ENCODE results near the gene NRARP. TPM values are rescaled to one million over a fixed set of nuclear protein-coding genes. Genes with fewer than 3 reads are reported as not detected.

NRARP gene
- total and polyA plus RNA-seq, 2 of the 13 experiments (the other 11 are each of a cell fraction or from before 2014, with no cell fraction given) = 0.22 to 0.46 TPM

GRCh38 chr9:137298401-137299202, 3.5 kb downstream of the NRARP start:
- Histone ChIP-seq H3K36me3 (replicated peaks in 1 of 2; ENCODE audit: control insufficient read depth in 1 of 2, insufficient read depth in 2 of 2, low read length in 2 of 2) (no peaks in the 10 kb centered on the region), H3K9ac (ENCODE audit: insufficient read depth, low read depth, low read length) (no peak overlapping the region), H3K4me1 (ENCODE audit: insufficient read depth, low read length) (peaks cover 73% of the 10 kb centered on the region), H3K4me2 (ENCODE audit: low read depth, low read length) (peak overlapping the region; percentile 63), H3K4me3 (replicated peaks in 1 of 3; ENCODE audit: insufficient read depth in 1 of 3, low read depth in 2 of 3, low read length in 3 of 3) (peak overlapping the region in 2 of 3 experiments; percentile 8 to 48; a peak in 1 of 6 replicates), H3K9me3 (ENCODE audit: low read length) (no peaks in the 10 kb centered on the region), H2AFZ (ENCODE audit: low read length) (no peak overlapping the region), H3K27ac (ENCODE audit: extremely low read length, insufficient read depth, low read length) (no peak overlapping the region), H3K79me2 (ENCODE audit: insufficient read depth, low read length) (no peaks in the 10 kb centered on the region), H4K20me1 (ENCODE audit: insufficient read depth, low read length) (no peaks in the 10 kb centered on the region), H3K27me3 (ENCODE audit: control insufficient read depth in 1 of 2, insufficient read depth in 2 of 2, low read length in 2 of 2) (peaks cover 8 to 53% of the 10 kb centered on the region in 2 experiments; a peak in 4 of 5 replicates)
- in situ Hi-C loops (cut with HindIII; ENCODE audit: extremely low pct_ligation_motif_present, low pct_unique_long_range_greater_than_20kb) = no loop called here
- intact Hi-C loops (cut with micrococcal nuclease; ENCODE audit: unreplicated experiment) = no loop called here
- DNase-seq (ENCODE audit: low spot score) = no peak
- TF ChIP-seq PHF20 (CRISPR knock-in tag; IDR thresholded peaks at IDR 0.05) (no peak), SALL1 (CRISPR knock-in tag; IDR thresholded peaks at IDR 0.05) (0 out of 2 replicates have a peak, but pooled peaks have one; percentile 8), HNRNPLL (IDR thresholded peaks at IDR 0.05; ENCODE audit: low read depth, low read length, poor library complexity, severe bottlenecking) (peak; percentile 90), ZNF678 (CRISPR knock-in tag; IDR thresholded peaks at IDR 0.05) (0 out of 2 replicates have a peak, but pooled peaks have one; percentile 35), NR2F6 (IDR thresholded peaks at IDR 0.05) (no peak), NR2F6 (CRISPR knock-in tag; IDR thresholded peaks at IDR 0.05) (0 out of 2 replicates have a peak, but pooled peaks have one; percentile 2), FOXA1 (IDR thresholded peaks at IDR 0.05) (no peak), FOXA1 (CRISPR knock-in tag; IDR thresholded peaks at IDR 0.05) (0 out of 2 replicates have a peak, but pooled peaks have one; percentile 22), HMGXB4 (CRISPR knock-in tag; IDR thresholded peaks at IDR 0.05; ENCODE audit: borderline replicate concordance in 1 of 2, low read depth in 1 of 2) (0 out of 4 replicates have a peak, but pooled peaks of 1 of the 2 experiments have one; percentile 25), PHF21A (CRISPR knock-in tag; IDR thresholded peaks at IDR 0.05) (0 out of 2 replicates have a peak, but pooled peaks have one; percentile 8), HDAC1 (CRISPR knock-in tag; IDR thresholded peaks at IDR 0.05) (0 out of 2 replicates have a peak, but pooled peaks have one; percentile 20), ZNF800 (CRISPR knock-in tag; IDR thresholded peaks at IDR 0.05) (peak; percentile 75), ISX (CRISPR knock-in tag; conservative IDR thresholded peaks at IDR 0.05) (no peak), ZNF329 (CRISPR knock-in tag; IDR thresholded peaks at IDR 0.05; ENCODE audit: low read depth) (no peak), NBN (conservative IDR thresholded peaks at IDR 0.05) (no peak)
- TF ChIP-seq, protein P1, sequence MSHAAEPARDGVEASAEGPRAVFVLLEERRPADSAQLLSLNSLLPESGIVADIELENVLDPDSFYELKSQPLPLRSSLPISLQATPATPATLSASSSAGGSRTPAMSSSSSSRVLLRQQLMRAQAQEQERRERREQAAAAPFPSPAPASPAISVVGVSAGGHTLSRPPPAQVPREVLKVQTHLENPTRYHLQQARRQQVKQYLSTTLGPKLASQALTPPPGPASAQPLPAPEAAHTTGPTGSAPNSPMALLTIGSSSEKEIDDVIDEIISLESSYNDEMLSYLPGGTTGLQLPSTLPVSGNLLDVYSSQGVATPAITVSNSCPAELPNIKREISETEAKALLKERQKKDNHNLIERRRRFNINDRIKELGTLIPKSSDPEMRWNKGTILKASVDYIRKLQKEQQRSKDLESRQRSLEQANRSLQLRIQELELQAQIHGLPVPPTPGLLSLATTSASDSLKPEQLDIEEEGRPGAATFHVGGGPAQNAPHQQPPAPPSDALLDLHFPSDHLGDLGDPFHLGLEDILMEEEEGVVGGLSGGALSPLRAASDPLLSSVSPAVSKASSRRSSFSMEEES (CRISPR knock-in tag; IDR thresholded peaks at IDR 0.05) = no peak
- ChIA-PET CTCF (ENCODE audit: low intra/inter-chr PET ratio, low total read pairs) (no interaction called here), POLR2A (interaction anchor here (2.2 kb wide), 1 partner anchor 21 kb away, joined by 7 read pairs; the partner anchor contains the start of gene TOR4A)
- WGBS (ENCODE audit: low lambda C conversion rate) = 3% methylated on average over 18 of the region's 24 CpGs
- no TSS peak for BruUV-seq (replicated peaks)
- no peak for FAIRE-seq
- ATAC-seq = no peak
